GM21717 (cell line): ENCODE results near the gene ZDHHC3.
"Not testable (repeated sequence)": the region's sequence is repeated elsewhere in the genome, so short reads cannot be mapped to it uniquely, and the experiment has no call there.

Experiments
- ATAC-seq: cut with Tn5 transposase; IDR thresholded peaks from one replicate; pipeline ENCODE4 v1.9.1; 2021; ENCODE audit warnings: mild to moderate bottlenecking, moderate library complexity; ENCODE audit not compliant: unreplicated experiment

ZDHHC3 gene

GRCh38 chr3:44966795-44967278 is 9.1 kb downstream of the ZDHHC3 start:
- no peak for ATAC-seq

- ATAC-seq: no peak
These were observed 10.8 kb downstream of the ZDHHC3 start for GRCh38 chr3:44965165-44965564.

GRCh38 chr3:44963571-44964325 is 12.2 kb downstream of the ZDHHC3 start:
- no peak for ATAC-seq

- ATAC-seq: no peak
These were observed 13.2 kb downstream of the ZDHHC3 start for GRCh38 chr3:44962621-44963393.

GRCh38 chr3:44961888-44962287 is 14.1 kb downstream of the ZDHHC3 start:
- ATAC-seq: no peak

- ATAC-seq: no peak
These were observed 15.5 kb downstream of the ZDHHC3 start for GRCh38 chr3:44960387-44961026.

- no peak for ATAC-seq
These were observed 17.6 kb downstream of the ZDHHC3 start for GRCh38 chr3:44958386-44958785.

- no peak for ATAC-seq
These were observed 18.0 kb downstream of the ZDHHC3 start for GRCh38 chr3:44957986-44958385.

DNA sequence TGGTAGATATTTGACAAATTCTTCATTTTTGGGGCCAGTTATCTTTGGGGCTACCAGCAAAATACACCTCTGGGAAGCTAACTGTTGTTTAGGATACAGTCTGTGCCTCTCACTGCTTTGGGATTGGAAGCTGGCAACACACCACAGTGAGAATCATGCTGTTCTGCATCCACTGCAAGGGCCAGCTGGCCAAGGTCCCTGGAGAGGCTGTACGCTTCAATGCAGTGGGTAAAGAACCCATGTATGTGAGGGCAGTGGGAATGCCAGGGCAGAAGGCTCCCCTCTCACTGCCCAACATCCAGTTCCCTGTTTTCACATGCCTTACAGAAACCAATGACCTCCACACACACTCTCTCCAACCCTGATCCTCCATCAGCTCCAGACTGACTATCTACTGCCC is 20.1 kb downstream of the ZDHHC3 start:
- no peak for ATAC-seq

DNA sequence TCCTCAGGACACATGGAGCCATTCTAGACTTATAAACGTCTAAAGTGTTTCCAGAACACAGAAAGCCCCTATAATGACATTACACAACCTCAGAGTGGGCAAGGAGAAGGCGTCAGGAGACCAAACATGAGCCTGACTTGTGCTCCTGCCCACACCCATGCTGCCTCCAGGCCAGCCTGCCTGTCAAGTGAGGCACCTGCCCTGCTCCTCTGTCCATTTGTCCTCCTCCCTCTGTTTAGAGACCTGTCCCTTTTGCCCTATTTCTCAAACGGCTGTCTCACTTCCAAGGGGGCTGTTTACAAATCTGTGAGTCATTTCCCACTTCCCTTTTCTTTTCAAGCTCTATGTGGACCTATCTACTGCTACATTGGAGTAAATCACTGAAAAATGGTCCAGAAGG is 21.0 kb downstream of the ZDHHC3 start:
- peak; percentile 70 for ATAC-seq

GRCh38 chr3:44954304-44954703 is 21.7 kb downstream of the ZDHHC3 start:
- ATAC-seq: no peak

GRCh38 chr3:44952689-44953088 is 23.3 kb downstream of the ZDHHC3 start:
- no peak for ATAC-seq

- no peak for ATAC-seq
These were observed 25.7 kb downstream of the ZDHHC3 start for GRCh38 chr3:44950275-44950734.

- ATAC-seq: not testable (repeated sequence)
These were observed 26.2 kb downstream of the ZDHHC3 start for GRCh38 chr3:44949770-44950169.

GRCh38 chr3:44948239-44948638 is 27.7 kb downstream of the ZDHHC3 start:
- no peak for ATAC-seq

GRCh38 chr3:44942202-44942921 is 33.6 kb downstream of the ZDHHC3 start:
- no peak for ATAC-seq

DNA sequence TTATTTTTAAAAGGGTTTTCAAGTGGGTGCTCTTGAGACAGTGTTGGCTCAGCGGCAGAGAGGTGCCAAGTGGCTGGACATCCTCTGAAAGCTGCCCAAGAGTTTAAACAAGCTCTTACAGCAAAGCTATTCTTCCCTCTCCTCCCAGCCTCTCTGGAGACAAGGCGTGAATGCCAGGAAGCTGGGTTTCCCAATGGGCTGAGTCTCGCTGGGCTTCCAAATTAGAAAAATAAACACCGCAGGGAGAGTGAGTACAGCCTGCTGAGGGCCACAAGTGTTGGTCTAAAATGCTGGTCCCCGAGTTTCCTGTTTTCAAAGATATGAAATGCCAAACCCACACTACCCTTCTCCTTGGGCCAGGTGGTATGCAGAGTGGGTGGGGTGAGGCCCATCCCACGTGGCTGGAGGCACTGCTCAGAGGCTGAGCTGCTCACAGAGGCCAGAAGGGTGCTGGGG is 36.4 kb downstream of the ZDHHC3 start:
- ATAC-seq: no peak

DNA sequence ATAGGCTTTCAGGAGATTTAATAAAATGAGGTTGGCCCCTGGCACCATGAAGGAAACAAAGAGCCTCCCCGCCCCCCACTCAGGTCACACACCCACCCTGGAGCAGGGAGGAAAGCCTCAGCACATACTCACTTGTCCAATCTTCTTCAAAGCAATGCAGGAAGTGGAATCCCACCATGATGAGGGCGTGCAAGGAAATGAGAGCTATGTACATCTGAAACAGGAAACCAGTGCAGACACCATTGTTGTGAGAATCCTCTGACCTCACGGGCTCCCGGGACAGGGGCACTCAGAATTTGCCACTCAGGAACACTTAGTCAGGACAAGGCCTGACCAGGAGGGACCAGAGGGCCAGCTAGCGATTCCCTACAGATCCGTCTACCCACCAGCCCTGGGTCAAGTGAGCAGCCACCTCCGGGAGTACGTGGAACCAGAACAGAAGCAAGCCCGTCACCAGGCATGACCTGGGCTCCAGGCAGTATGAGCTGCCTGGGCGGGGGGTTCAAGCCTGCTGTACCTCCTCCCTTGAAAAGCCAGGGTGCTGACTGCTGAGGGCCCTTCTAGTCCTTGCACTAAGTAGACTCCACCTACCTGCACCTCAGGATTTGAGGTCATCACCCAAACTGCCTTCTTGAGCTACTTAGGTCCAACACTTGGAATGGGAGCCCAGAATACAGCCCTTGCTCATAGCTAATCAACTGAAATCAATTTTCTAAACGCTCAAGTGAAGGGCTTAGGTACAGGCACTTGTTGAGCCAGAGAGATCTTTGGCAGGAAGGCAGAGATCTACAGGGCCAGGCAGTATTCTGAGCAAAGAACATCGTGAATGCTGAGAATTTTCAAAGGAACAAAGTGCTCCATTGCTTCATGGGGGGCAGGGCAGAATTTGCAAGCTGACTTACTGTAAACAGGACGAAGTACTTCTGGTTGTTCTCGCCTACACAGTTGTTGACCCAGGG is 42.7 kb downstream of the ZDHHC3 start:
- no peak for ATAC-seq

DNA sequence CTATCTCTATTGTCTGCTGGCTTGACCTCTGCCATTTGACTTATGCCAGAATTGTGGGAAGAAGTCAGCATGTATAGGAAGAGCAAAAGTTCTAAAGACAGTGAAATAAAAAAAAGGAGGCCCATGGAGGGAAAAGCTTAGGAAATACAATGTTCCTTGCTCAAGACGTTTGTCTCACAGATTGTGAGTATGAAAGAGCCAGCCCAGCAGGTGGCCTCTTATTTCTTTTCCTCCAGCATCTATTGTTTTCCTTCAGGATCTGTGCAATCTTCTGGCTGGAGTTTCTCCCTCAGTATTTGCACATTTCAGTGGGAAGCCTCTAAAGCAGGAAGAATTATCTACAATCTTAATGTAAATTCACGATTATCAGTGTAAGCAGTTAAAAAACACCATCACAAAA is 43.7 kb downstream of the ZDHHC3 start:
- no peak for ATAC-seq

DNA sequence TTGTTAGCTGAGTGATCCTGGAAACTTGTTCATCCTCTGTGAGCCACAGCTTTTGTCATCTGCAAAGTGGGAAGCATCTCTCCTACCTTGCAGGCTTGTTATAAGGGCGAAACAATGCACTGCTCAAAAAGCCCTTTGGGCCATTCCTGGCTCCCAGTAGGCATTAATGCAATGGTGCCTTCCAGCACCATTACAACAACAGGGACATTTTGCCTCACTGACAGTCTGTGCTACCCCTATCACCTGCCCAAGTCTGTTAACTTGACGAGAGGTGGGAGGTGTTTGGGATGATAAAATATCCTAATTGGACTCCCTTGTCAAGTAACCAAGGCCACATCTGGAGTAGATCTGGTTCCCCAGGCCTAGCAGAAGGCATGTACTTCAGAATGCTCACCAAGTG is 44.2 kb downstream of the ZDHHC3 start:
- no peak for ATAC-seq
